ENCODE data around the gene SIGLEC7.
"Not testable (repeated sequence)": the region's sequence is repeated elsewhere in the genome, so short reads cannot be mapped to it uniquely, and the experiment has no call there.

The SIGLEC7 gene

DNA sequence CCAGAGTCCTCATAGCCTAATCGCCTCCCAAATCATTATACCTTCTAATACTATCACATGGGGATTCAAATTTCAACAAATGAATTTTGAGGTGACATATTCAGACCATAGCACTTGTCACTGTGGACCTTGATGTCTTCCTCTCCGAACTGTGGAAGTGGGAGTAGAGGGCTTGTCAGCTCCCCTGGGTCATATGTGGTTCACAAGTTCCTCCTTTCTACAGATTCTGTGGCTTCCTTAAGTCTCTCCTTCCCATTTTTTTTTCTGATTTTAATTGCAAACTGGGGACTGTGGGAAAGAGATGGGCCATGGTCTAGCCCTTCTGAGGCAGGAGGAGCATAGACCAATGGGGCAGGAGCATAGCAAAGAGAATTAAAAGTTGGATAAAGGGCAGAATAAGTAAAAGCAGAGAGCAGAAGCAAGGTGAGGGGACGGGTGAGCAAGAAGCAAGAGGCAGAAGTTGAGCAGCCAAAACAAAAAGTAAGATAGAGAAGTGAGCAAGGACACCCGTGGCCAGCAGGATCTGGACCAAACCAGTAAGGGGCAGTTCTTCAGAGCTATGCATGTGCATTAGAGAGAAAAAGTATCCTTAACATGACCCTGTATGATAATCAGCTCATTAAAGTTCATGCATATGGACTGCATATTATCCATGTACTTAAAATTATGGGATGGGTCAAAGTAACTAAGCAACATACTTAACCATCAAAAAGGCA lies 2.6 kb upstream of the SIGLEC7 start:
- no peak for DNase-seq

DNA sequence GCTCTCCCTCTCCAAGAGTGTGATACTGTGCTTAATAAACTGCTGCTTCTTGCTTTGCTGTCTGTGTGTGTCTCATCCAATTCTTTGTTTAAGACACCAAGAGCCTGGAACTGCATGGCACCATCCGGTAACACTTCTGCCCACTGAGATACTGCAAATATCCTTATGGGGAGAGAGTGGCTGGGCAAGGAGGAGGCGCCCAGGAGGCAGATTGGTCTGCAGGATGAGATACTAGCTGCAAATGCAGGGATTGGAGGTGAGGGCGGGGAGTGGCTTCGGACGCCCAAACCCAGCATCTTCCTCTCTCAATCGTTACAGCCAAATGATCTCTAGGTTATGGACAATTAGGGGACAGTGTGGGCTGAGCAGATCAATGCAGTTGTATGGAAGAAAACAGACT lies 1.7 kb upstream of the SIGLEC7 start:
- DNase-seq: no peak

DNA sequence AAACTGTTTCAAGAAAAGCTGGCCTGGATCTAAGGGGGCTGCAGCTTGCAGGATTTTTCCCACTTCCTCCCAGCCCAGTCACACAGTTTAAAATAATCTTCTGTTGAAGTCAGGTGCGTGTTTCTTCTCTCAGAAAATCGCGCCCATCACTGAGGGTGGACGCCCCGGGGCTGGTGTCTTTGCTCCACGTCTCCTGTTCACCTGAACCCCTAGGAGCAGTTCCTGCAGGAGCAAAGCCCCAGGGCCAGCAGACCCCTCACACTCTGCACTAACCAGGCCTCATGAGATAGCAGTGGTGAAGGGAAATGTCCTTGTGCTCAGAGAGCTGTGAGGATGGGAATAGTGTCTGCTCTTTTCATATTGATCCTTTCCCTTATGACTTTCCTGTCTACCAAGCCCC lies 920 bp upstream of the SIGLEC7 start:
- no peak for DNase-seq

DNA sequence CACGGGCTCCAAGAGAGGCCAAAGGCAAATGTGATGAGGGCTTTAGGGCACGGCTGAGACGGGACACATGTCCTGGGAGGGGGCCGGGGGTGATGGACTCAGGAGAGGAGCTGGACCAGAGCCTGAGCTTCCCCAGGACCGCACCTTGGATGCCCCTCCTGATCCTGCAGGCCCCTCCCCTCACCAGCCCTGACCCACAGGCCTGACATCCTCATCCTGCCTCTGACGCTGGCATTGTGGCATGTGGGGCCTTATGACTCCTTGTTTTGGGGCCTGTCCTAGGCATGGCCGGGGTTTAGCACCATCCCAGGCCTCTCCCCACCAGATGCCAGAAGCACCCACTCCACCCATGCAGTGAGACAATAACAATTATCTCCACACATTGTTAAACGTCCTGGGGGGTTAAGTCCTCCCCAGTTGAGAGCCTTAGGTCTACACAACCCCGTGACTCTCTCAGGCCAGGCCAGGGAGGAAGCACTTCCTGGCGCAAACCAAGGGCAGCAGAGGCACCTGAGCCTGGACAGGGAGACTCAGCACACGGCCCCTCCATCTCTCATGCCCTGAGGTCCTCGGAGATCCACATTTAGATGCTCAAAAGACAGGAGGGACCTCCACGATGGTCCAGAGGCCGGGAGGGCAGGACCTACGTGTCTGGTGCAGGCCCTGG lies 841 bp downstream of the SIGLEC7 start:
- not testable (repeated sequence) for DNase-seq

DNA sequence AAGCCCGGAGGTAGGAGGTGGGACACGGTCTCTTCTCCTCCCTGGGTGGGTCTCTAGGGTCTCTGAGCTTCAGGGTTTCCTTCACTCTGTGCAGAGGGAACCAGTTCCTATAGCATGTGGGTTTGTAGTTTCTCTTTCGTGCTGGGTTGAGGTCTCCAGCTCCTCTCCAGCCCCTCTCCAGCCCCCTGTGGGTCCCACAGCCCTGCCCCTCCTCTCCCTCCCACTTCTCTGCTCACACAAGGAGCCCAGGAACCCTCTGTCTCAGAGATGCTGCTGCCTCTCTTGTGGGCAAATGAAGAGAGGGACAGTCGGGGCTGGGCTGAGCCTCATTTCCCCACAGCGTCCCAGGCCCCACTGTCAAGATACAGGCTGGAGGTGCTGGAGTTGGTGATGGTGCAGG lies 1.4 kb downstream of the SIGLEC7 start:
- DNase-seq: no peak

DNA sequence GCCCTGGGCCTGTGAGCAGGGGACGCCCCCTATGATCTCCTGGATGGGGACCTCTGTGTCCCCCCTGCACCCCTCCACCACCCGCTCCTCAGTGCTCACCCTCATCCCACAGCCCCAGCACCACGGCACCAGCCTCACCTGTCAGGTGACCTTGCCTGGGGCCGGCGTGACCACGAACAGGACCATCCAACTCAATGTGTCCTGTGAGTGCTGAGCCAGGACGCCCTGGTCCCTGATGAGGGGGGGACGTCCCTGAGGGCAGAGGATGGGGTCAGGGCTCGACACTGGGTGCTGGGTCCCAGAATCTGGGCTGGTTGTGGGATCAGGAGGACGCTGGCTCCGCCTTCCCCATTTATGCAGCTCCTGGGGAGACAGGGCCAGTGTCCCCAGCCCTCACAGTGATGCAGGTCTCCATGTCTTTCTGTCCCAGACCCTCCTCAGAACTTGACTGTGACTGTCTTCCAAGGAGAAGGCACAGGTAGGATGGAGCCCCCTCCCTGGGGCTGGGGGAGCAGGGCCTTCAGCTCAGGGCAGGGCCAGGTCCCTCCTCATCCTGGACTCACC lies 2.5 kb downstream of the SIGLEC7 start:
- no peak for DNase-seq

DNA sequence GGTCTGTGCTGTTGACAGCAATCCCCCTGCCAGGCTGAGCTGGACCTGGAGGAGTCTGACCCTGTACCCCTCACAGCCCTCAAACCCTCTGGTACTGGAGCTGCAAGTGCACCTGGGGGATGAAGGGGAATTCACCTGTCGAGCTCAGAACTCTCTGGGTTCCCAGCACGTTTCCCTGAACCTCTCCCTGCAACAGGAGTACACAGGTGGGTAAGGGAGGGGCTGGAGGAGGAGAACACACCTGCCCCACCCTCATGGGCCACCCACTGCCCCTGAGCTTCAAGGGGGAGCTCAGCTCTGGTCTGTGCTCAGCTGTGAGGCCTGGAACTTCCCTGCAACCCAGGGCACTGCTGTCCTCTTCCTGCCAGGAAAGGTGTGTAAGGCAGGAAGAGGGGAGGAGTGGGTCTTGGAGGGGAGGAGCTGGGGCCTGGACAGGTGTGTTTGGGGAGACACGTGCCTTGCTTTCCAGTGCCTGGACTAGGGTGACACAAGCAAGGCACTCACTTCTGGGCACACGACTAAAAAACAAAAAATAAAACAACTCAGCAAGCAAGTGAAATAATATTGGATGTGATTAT lies 3.9 kb downstream of the SIGLEC7 start:
- DNase-seq: no peak

DNA sequence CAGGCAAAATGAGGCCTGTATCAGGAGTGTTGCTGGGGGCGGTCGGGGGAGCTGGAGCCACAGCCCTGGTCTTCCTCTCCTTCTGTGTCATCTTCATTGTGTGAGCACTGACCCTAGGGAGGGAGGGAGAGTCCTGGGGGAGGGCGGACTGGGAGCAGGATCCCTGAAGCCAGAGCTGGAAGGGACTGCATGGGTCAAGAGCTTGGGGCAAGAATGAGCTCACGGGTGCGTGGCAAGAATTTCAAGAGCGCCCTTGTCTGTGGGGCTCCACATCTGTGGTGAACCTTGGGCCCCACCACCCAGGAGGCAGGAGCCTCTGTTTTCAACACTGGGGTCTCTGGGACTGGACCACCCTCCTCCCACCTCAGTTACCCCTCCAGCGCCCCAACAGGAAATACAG lies 4.7 kb downstream of the SIGLEC7 start:
- DNase-seq: no peak

DNA sequence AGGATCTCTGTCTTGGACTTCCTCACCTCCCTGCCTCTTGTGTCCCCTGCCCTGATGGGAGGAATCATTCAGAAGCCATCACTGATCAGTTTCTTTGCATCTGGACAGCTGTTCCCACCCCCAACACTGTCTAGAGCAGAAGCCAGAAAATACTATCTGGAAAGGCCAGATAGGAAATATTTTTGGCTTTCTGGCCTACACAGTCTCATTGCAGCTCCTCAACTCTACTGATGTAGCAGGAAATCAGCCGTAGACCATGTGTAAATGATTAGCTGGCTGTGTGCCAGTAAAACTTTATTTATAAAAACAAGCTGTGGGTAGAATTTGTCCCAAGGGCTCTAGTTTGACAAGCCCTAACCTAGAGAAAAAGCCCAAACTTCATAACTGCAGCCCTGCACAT lies 5.6 kb downstream of the SIGLEC7 start:
- DNase-seq: no peak

DNA sequence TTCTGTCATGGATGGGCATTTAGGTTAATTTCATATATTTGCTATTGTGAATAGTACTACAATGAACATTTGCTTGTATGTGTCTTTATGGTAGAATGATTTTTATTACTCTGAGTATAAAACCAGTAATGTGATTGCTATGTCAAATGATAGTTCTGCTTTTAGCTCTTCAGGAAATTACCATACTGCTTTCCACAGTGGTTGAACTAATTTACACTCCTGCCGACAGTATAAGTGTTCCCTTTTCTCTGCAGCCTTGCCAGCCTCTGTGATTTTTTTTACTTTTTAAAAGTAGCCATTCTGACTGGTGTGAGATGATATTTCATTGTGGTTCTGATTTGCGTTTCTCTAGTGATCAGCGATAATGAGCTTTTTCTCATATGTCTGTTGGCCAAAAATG lies 6.5 kb downstream of the SIGLEC7 start:
- no peak for DNase-seq

DNA sequence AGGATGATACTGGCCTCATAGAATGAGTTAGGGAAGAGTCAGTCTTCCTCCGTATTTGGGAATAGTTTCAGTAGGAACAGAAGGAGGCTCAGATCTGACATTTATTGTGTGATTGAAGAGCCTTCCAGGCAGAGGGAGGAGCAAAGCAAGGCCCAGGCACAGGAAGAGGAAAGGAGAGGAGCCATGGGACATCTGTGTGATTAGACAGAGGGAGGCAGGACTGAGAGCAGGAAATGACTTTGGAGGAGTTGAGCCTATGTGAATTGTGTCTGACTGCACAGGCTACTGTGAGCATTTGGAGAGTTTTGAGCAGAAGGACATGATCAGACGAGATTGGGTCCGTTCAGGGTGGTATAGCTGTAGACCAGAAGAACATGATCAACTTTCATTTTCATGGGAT lies 8.5 kb downstream of the SIGLEC7 start:
- DNase-seq: no peak

DNA sequence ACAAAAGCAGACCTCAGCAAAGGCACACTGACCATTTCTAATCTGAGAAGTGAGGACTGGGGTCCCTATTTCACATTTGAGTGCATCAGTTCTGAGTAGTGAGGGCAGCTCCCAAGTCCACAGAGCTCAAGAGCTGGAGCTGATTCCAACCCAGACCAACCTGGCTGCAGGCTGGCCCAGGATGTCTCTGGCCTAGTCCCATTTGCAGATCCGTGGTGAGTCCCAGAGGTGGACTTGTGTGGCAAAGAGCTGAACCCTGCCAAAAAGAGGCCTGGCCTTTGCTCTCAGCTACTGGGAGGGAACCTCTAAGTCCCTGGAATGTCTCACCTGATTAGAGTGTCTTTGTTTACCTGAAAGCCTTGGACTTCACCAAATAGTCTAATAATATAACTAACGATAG lies 14.6 kb downstream of the SIGLEC7 start:
- DNase-seq: no peak

DNA sequence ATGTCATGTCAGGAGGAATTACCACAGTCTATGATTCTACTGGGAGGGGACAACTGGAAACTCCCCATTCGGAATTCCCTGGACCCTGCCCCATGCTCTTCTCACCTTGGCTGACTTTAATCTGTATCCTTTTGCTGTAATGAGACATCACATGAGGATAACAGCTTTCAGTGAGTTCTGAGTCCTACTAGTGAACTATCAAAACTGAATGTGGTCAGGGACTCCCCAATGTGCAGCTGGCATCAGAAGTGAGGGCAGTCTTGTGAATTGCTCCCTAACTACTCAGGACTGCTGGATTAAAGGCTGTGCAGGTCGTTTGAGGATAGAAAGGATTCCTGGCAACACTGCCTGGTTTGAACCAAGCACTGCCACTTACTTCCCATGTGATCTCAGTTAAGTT lies 15.2 kb downstream of the SIGLEC7 start:
- DNase-seq: no peak

DNA sequence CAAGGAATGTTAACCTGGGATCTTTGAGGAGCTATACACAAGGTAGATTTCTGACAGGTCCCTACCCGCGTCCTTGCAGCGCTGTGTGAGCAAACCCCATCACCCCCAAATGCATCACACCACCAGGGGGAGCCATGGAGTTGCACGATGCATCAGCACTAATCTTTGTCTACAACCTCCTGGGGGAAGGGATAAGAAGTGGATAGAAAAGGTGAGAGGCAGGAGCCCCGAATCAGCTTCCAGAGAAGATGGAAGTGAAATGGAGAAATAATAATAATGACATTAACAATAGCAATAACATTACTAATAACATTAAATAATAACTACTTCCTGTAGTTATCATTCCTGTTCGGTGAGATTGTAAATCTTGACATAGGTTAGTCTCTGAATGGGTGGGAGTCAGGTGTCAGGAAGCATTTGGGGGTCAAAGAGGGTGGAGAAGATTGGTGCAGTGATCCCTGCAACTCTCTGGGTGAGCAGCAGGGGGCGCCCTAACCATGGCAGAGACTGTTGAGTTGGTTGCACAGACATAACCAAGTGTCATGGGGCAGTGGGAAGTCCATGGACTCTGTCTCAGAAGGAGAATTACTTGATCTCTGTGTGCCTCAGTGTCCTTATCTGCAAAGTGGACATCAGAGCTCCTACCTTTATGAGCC lies 16.5 kb downstream of the SIGLEC7 start:
- peak; percentile 21 for DNase-seq

DNA sequence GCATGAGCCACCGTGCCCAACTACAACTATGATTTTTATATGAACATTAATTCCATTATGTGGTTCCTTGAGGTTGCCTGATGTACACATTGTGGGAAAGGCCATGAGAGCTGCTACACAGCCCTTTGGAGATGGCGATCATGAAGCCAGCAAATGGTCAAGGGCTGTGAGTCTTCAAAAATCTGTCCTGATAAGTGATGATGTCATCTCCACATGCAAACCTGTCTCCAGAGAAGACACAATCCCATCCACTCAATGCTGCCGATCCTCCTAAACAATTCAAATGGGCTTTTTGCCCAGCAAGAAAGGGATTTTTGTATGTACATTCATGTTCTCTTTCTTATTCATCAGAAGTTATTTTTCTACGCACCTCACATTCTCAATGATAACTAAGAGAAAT lies 17.6 kb downstream of the SIGLEC7 start:
- DNase-seq: no peak

DNA sequence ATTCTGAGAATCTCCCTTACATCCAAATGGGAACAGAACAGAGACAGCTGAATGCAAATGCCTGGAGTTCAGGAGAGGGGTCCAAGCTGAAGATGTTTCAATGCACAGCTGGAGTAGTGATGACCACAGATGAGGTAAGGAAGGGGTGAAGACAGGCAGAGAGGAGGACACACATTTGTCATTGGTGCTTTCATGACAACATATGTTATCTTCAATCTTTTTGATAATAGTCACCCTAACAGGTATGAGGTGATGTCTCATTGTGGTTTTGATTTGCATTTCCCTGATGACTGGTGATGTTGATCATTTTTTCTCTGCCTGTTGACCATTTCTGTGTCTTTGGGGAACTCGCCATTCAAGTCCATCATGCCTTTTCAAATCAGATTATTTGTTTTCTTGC lies 19.2 kb downstream of the SIGLEC7 start:
- no peak for DNase-seq

DNA sequence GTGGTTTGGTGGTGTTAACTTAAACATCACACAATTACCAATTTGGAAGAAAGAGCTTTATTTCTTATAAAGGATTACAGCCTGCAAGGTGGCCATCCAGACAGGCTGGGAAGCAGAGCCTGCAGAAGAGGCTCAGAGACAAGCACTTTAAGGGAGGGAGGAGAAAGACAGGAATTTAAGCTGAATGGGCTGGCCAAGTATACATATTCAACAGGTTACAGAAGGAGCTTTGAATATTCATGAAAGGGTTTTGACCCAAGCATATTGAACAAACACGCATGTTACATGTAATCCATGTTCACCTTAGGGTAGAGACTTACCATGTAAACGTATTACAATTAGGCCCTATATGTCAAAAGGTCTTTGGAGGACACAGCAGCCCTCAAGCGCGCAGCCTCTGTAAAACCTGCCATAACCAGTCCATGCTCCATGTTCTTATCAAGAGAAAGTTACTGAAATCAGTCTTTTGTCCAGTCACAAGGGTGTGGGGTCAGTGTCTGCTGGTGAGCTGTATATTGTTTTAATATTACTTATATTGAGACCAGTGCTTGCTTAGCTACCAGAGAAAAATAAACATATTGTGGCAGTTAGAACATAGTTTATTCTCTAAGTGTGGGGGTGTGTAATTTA lies 19.9 kb downstream of the SIGLEC7 start:
- DNase-seq: no peak

DNA sequence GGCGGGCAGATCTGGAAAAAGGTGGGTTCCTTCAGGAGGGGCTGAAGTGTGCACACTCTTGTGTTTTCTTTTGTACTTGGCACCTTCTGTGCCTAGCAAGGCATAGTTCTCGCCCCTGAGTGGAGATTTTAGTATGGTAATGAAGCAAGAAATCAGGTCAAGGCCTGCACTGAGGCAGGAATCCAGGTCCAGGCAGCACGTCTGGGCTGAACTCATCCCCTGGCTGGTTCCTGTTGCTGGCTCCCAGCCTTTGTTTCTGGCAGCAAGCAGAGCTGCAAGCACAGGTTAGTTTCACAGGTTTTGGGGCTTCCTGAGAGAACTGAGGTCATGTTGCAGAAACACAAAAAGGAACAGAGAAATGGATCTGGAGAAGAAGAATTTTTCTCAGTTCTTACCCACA lies 21.2 kb downstream of the SIGLEC7 start:
- DNase-seq: no peak

DNA sequence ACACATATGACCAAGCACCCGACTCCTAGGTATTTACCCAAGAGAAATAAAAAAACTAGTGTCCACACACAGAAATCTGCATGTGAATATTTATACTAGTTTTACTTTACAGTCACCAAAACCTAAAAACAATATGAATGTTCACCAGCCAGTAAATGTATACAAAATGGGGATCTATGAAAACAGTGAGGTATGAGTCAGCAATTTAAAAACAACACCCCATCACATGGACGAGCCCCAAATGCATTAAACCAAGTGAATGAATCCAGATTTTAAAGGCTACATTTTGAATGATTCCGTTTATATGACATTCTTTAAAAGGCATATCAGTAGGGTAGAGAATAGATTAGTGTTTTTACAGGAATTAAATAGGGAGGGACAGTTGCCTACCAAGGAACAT lies 22.1 kb downstream of the SIGLEC7 start:
- DNase-seq: no peak

DNA sequence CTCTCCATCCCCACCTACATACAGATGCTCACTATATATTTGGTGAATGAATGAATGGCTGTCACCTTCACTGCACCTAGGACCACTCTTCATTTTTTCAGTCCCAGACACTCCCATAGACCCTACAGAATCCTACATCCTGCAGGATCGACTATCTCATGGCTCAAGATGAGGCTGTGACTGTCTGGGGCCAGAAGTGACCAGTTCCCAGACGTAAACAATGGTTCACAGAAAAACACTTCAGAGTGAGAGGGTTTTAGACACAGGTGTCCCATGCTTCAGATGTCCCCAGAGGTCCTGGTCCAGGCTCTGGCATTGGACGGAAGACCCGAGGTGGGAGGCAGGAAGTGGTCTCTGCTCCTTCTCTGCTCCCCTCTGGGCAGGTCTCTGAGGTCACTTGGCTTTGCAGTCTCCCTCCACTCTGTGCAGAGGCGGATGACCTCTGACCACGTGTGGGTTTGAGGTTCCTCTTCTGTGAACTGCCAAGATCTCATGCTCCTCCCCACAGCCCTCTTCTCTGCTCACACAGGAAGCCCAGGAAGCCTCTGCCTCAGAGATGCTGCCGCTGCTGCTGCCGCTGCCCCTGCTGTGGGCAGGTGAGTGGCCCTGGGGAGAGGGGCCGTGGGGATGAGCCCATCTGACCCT lies 24.9 kb downstream of the SIGLEC7 start:
- no peak for DNase-seq

DNA sequence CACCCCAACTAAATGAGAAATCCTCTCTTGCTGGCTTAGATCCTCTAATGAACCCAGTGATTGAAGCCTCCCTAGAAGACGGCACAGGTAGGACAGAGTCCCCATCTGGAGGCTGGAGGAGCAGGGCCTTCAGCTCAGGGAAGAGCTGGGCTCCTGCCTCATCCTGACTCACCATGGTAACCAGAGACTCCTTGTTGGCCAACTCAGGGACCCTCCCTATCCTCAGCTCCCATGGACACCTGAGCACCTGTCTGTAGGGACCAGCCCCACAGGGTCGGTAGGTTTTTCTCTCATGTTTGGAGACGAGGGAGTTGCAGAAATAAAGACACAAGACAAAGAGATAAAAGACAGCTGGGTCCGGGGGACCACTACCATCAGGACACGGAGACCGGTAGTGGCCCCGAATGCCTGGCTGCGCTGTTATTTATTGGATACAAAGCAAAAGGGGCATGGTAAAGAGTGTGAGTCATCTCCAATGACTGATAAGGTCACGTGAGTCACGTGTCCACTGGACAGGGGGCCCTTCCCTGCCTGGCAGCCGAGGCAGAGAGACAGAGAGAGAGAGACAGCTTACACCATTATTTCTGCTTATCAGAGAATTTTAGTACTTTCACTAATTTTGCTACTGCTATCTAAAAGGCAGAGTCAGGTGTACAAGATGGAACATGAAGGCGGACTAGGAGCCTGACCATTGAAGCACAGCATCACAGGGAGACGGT lies 26.6 kb downstream of the SIGLEC7 start:
- no peak for DNase-seq
